Hepatocyte (in vitro differentiated cells): ENCODE measurements around the gene CCDC167.

Experiments used
- EZH2 ChIP-seq: fragments of 200-600 bp; sonication (generic); IDR thresholded peaks from 2 replicates; pipeline ENCODE4 v1.6.1; 2016; ENCODE audit warnings: antibody characterized with exemption, mild to moderate bottlenecking, borderline replicate concordance
- EZH2phosphoT487 ChIP-seq: fragments of 200-600 bp; sonication (generic); IDR thresholded peaks from one replicate; pipeline ENCODE4 v1.6.1; 2018; ENCODE audit warnings: antibody characterized with exemption, mild to moderate bottlenecking, low read depth, moderate library complexity; ENCODE audit not compliant: unreplicated experiment, severe bottlenecking
- TF ChIP-seq, protein P1 (sequence below): fragments of 200-600 bp; sonication (generic); IDR thresholded peaks from 2 replicates; pipeline ENCODE4 v1.5.1; 2016; ENCODE audit warnings: antibody characterized with exemption, mild to moderate bottlenecking; ENCODE audit not compliant: poor library complexity

DNA sequence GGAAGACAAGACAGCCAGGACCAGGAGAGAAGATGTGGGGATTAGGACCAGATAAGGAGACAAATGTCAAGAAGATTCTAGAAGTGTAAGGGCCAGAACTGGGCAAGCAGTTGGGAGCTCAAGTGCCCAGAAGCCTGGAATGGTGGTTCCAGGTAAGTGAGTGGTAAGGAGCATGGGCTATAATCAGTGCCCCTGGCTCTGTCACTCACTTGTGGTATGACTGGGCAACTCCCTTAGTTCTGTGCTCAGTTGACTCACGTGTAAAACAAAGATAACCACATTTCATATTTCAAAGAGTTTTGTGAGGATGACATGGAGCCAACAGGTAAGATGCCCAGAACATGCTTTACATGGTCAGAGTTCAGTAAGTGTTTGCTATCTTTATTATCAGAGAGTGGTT lies 11.2 kb downstream of the CCDC167 start:
- TF ChIP-seq, protein P1, sequence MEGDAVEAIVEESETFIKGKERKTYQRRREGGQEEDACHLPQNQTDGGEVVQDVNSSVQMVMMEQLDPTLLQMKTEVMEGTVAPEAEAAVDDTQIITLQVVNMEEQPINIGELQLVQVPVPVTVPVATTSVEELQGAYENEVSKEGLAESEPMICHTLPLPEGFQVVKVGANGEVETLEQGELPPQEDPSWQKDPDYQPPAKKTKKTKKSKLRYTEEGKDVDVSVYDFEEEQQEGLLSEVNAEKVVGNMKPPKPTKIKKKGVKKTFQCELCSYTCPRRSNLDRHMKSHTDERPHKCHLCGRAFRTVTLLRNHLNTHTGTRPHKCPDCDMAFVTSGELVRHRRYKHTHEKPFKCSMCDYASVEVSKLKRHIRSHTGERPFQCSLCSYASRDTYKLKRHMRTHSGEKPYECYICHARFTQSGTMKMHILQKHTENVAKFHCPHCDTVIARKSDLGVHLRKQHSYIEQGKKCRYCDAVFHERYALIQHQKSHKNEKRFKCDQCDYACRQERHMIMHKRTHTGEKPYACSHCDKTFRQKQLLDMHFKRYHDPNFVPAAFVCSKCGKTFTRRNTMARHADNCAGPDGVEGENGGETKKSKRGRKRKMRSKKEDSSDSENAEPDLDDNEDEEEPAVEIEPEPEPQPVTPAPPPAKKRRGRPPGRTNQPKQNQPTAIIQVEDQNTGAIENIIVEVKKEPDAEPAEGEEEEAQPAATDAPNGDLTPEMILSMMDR: no peak
- TF ChIP-seq EZH2phosphoT487 (no peak), EZH2 (no peak)
